Peyer's patch (tissue), 4 donors: ENCODE results near the gene ARID5A. TPM values are rescaled to one million over a fixed set of nuclear protein-coding genes. Genes with fewer than 3 reads are reported as not detected.

Source experiments
- DNase-seq, 3 donors: peaks; one replicate each; pipeline ENCODE4 v3.0.0-alpha.2; 2017 to 2019
- H3K27ac ChIP-seq, 4 donors: fragments of 200-600 bp; sonication (generic); one replicate each; pipeline ENCODE4 v1.5.1; 2016 to 2019
- H3K27me3 ChIP-seq, 2 donors: fragments of 200-600 bp; sonication (generic); one replicate each; pipeline ENCODE4 v1.5.1; 2019
- H3K36me3 ChIP-seq, 3 donors: fragments of 200-600 bp; sonication (generic); one replicate each; pipeline ENCODE4 v1.5.1; 2016 to 2019
- H3K4me1 ChIP-seq, 4 donors: fragments of 200-600 bp; sonication (generic); one replicate each; pipeline ENCODE4 v1.5.1; 2016 to 2019
- H3K4me3 ChIP-seq, 4 donors: fragments of 200-600 bp; sonication (generic); 1 replicate in 3 of 4; 2 replicates in 1 of 4; pipeline ENCODE4 v1.5.1; 2016 to 2019; ENCODE audit warnings: mild to moderate bottlenecking in 1 of 4
- H3K9me3 ChIP-seq, 4 donors: fragments of 200-600 bp; sonication (generic); one replicate each; pipeline ENCODE4 v1.5.1; 2016 to 2019; ENCODE audit warnings: mild to moderate bottlenecking in 1 of 4
- POLR2A ChIP-seq, 2 donors: fragments of 450-650 bp; IDR thresholded peaks; one replicate each; pipeline ENCODE4 v1.5.1; 2017; ENCODE audit warnings: antibody characterized with exemption in 2 of 2, mild to moderate bottlenecking in 2 of 2, moderate library complexity in 2 of 2
- total RNA-seq, 4 donors: library from RNA; depleted of rRNA; stranded (reverse); fragments of >200 nt; gene quantifications; one replicate each; pipeline ENCODE4 v1.1.0, GENCODE V29; 2016
- TF ChIP-seq, protein P1 (sequence below), 6 experiments: fragments of 450-650 bp in 4 of 6; fragments of 200-600 bp in 2 of 6; sonication (generic) in 1 of 6; IDR thresholded peaks; one replicate each; pipeline ENCODE4 v1.5.1; 2017 to 2019; ENCODE audit warnings: antibody characterized with exemption in 6 of 6, mild to moderate bottlenecking in 3 of 6, moderate library complexity in 1 of 6

Gene ARID5A
- total RNA-seq, 4 donors from 2014 or later: 3.9 to 44.6 (median 16.9) TPM

DNA sequence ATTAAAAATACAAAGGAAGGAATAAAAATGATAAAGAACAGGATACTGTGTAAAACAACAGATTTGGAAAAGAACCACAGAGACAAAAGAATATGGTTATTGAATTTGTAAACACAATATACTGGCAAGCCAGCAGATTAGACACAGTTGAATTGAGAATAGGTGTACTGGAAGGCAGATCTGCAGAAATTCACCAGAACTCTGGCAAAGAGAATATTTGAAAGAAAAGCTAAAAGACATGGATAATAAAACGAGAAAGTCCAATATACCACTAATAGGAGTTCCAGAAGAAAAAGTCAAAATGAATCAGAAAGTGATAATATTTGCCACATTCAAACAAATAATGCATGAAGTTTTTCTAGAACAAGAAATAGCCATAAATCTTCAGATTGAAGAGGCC is 19.5 kb upstream of the ARID5A start:
- no peak overlapping the region for H3K4me3 ChIP-seq
- no peak for DNase-seq
- H3K4me1 ChIP-seq: no peaks in the 10 kb centered on the region
- H3K27ac ChIP-seq: no peak overlapping the region
- no peak for TF ChIP-seq POLR2A (IDR thresholded peaks at IDR 0.05)
- TF ChIP-seq, protein P1, sequence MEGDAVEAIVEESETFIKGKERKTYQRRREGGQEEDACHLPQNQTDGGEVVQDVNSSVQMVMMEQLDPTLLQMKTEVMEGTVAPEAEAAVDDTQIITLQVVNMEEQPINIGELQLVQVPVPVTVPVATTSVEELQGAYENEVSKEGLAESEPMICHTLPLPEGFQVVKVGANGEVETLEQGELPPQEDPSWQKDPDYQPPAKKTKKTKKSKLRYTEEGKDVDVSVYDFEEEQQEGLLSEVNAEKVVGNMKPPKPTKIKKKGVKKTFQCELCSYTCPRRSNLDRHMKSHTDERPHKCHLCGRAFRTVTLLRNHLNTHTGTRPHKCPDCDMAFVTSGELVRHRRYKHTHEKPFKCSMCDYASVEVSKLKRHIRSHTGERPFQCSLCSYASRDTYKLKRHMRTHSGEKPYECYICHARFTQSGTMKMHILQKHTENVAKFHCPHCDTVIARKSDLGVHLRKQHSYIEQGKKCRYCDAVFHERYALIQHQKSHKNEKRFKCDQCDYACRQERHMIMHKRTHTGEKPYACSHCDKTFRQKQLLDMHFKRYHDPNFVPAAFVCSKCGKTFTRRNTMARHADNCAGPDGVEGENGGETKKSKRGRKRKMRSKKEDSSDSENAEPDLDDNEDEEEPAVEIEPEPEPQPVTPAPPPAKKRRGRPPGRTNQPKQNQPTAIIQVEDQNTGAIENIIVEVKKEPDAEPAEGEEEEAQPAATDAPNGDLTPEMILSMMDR (IDR thresholded peaks at IDR 0.05): no peak
- no peaks in the 10 kb centered on the region for H3K27me3 ChIP-seq
- no peaks in the 10 kb centered on the region for H3K9me3 ChIP-seq
- no peaks in the 10 kb centered on the region for H3K36me3 ChIP-seq

DNA sequence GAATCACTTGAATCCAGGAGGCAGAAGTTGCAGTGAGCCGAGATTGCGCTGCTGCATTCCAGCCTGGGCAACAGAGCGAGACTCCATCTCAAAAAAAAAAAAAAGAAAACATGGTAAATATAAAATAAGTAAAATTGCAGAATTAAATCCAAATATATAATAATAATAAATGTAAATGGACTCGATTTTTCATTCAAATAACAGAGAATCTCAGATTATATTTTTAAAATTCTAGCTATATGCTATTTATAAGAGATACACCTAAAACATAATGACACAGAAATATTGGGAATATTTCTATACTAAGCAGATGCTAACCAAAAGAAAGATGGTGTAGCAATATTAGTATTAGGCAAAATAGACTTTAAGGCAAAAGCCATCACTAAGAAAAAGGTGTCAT is 16.3 kb upstream of the ARID5A start:
- TF ChIP-seq, protein P1 (IDR thresholded peaks at IDR 0.05): no peak
- no peak for TF ChIP-seq POLR2A (IDR thresholded peaks at IDR 0.05)
- Histone ChIP-seq H3K27me3 (no peaks in the 10 kb centered on the region), H3K4me3 (no peak overlapping the region), H3K36me3 (no peaks in the 10 kb centered on the region), H3K9me3 (no peaks in the 10 kb centered on the region), H3K27ac (no peak overlapping the region), H3K4me1 (peaks cover 0 to 14% (median 3%) of the 10 kb centered on the region in 4 donors)
- no peak for DNase-seq

DNA sequence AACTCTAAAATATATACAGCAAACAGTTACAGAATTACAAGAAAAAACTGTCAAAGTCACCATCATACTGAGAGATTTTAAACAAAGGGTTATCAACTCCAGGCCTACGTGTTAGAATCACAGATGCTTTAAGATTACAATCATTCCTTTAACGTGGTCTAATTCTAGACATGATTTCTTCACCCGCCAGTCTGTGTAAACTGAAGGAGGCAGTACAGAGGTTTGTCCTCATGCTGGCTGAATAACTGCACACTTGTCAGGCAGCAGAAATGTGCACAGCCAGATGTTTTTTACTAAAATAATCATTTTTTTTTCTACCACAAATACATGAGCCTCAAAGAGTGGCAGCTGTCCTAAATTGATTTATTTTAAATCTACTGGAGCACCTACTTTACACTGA is 15.9 kb upstream of the ARID5A start:
- peaks cover 0 to 14% (median 3%) of the 10 kb centered on the region in 4 donors for H3K4me1 ChIP-seq
- TF ChIP-seq, protein P1 (IDR thresholded peaks at IDR 0.05): no peak
- TF ChIP-seq POLR2A (IDR thresholded peaks at IDR 0.05): no peak
- no peak overlapping the region for H3K27ac ChIP-seq
- H3K27me3 ChIP-seq: no peaks in the 10 kb centered on the region
- H3K4me3 ChIP-seq: no peak overlapping the region
- H3K36me3 ChIP-seq: no peaks in the 10 kb centered on the region
- no peak for DNase-seq
- no peaks in the 10 kb centered on the region for H3K9me3 ChIP-seq

DNA sequence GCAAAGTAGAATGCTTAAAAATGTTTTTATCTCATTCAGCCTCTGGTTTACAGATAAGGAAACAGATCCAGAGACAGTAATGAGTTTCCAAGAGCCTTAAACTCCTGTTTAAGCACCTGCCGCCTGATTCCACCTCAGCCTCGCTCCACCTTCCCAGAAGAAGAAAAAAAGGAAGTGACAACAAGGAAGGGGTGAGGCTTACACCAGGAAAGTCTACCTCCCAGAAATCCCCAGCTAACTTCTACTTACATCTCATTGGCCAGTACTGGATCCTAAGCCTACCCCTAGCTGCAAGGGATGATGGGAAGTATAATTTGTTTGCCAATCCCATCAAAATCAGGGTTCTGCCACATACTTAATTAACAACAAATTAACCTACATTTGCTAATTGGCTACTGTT is 15.3 kb upstream of the ARID5A start:
- H3K36me3 ChIP-seq: no peaks in the 10 kb centered on the region
- H3K4me1 ChIP-seq: peaks cover 0 to 14% (median 3%) of the 10 kb centered on the region in 4 donors
- no peaks in the 10 kb centered on the region for H3K9me3 ChIP-seq
- DNase-seq: no peak
- no peak for TF ChIP-seq POLR2A (IDR thresholded peaks at IDR 0.05)
- TF ChIP-seq, protein P1 (IDR thresholded peaks at IDR 0.05): no peak
- no peaks in the 10 kb centered on the region for H3K27me3 ChIP-seq
- H3K4me3 ChIP-seq: no peak overlapping the region
- no peak overlapping the region for H3K27ac ChIP-seq

DNA sequence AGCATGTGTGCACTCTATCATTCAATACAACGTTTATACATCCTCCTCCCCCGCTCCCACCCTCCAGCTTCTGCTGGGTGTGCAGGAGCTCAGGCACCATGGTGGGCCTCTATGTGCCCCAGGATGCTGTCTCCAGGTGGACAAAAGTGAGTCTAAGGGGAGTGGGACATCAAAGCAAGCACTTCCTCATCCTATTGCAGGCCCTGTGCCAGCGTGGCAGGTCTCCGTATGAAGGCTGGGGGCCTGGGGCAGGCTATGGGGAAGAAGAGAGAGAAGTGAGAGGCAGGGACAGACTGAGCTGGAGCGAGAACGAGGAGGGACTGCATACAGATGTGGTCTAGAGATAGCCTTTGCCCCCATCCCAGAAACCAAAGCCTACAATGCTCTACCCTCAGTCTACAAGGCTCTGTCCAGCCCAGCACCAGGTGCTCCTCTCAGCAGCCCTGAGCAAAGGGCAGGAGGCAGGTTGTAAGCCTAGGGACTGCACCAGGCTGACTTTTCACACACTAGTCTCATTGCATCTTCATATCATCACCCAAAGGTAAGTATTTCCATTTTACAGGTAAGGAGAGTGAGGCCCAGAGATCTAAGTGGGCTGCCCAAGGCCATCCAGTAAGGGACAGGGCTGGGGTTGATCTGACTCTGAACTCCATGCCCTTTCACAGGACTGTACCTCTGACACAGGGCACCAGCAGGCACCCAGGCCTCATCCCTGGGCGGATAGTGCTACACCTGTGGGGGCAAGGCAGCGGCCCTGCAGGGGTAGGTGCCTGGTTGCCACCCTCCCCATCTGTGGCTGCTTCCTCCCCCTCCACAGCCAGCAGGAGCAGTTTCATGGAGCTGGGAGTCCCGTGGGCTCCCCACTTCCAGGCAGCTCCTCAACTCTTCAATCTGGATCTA is 14.0 kb upstream of the ARID5A start:
- TF ChIP-seq POLR2A (IDR thresholded peaks at IDR 0.05): no peak
- TF ChIP-seq, protein P1 (IDR thresholded peaks at IDR 0.05): no peak
- no peaks in the 10 kb centered on the region for H3K27me3 ChIP-seq
- H3K4me3 ChIP-seq: no peak overlapping the region
- no peaks in the 10 kb centered on the region for H3K9me3 ChIP-seq
- no peak overlapping the region for H3K27ac ChIP-seq
- H3K4me1 ChIP-seq: peaks cover 0 to 24% (median 3%) of the 10 kb centered on the region in 4 donors
- H3K36me3 ChIP-seq: no peaks in the 10 kb centered on the region
- DNase-seq: no peak
